ENCODE measurements around the gene PAN2.

DNA sequence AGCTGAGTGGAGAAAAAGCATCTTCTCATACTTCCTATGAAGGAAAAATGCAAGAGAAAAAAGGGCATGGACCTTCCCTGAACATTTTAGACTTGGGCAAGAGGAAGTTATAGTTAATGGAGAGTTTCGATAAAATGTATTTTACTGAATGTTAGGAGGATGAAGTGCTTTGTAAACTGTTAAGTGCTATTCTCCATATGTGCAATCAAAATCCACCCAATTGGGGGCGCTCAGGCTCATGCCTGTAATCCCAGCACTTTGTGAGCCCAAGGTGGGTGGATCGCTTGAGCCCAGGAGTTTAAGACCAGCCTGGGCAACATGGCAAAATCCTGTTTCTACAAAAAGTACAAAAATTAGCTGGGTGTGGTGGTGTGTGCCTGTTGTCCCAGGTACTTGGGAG lies 16.1 kb downstream of the PAN2 start:
- TF ChIP-seq CTCF (IDR thresholded peaks at IDR 0.05; ENCODE audit: low read depth, low read length) (no peak), POLR2A (IDR thresholded peaks at IDR 0.05; ENCODE audit: extremely low read depth, insufficient read length) (no peak), MYC (IDR thresholded peaks at IDR 0.05; ENCODE audit: low read depth, low read length) (no peak)
- TF ChIP-seq, protein P1, sequence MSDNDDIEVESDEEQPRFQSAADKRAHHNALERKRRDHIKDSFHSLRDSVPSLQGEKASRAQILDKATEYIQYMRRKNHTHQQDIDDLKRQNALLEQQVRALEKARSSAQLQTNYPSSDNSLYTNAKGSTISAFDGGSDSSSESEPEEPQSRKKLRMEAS (IDR thresholded peaks at IDR 0.05; ENCODE audit: low read depth, low read length) = no peak
